ENCODE data around the gene CD93.

Gene CD93

GRCh38 chr20:23084845-23085365 lies 1.2 kb downstream of the CD93 start:
- H3K4me3 ChIP-seq (ENCODE audit: control insufficient read depth, low read depth, low read length): no peak overlapping the region
- TF ChIP-seq, protein P1, sequence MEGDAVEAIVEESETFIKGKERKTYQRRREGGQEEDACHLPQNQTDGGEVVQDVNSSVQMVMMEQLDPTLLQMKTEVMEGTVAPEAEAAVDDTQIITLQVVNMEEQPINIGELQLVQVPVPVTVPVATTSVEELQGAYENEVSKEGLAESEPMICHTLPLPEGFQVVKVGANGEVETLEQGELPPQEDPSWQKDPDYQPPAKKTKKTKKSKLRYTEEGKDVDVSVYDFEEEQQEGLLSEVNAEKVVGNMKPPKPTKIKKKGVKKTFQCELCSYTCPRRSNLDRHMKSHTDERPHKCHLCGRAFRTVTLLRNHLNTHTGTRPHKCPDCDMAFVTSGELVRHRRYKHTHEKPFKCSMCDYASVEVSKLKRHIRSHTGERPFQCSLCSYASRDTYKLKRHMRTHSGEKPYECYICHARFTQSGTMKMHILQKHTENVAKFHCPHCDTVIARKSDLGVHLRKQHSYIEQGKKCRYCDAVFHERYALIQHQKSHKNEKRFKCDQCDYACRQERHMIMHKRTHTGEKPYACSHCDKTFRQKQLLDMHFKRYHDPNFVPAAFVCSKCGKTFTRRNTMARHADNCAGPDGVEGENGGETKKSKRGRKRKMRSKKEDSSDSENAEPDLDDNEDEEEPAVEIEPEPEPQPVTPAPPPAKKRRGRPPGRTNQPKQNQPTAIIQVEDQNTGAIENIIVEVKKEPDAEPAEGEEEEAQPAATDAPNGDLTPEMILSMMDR (conservative IDR thresholded peaks at IDR 0.05; ENCODE audit: control insufficient read depth, insufficient read depth, low read depth, low read length): no peak
- no peak for DNase-seq (ENCODE audit: low read depth)

GRCh38 chr20:23084282-23084844 lies 1.8 kb downstream of the CD93 start:
- H3K4me3 ChIP-seq (ENCODE audit: control insufficient read depth, low read depth, low read length): no peak overlapping the region
- TF ChIP-seq, protein P1 (conservative IDR thresholded peaks at IDR 0.05; ENCODE audit: control insufficient read depth, insufficient read depth, low read depth, low read length): no peak
- no peak for DNase-seq (ENCODE audit: low read depth)

DNA sequence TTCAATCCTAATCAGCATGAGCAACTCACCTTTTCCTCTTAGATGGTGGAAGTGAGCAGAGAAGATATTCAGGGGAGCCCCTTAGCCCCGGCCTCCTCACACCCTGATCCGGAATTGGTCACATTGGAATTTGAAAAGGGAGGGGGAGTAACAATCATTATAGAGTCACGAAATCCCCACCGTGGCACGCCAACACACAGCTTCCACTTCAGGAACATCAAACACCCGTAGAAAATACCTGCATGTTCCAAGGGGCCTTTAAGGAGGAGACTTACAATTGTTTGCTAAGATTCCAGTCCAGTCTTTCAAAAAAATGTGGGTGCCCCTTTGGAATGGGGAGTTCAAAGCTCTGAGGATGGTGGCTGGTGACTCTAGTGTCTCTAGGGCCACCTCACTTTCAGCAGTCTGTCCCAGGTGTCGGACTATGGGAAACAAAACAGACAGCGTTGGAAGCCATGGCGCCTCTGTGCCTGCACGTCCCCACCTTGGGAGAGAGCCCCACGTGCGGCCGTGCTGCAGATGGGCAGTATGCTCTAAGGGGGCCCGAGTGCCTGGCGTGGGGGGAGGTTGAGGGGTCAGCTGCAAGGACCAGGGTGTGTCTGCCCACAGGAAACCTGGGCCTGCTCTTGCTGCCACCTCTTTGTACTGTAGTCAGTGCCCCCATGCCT lies 2.4 kb downstream of the CD93 start:
- TF ChIP-seq, protein P1 (conservative IDR thresholded peaks at IDR 0.05; ENCODE audit: control insufficient read depth, insufficient read depth, low read depth, low read length): no peak
- no peak for DNase-seq (ENCODE audit: low read depth)
- H3K4me3 ChIP-seq (ENCODE audit: control insufficient read depth, low read depth, low read length): no peak overlapping the region

GRCh38 chr20:23082846-23083552 lies 3.1 kb downstream of the CD93 start:
- DNase-seq (ENCODE audit: low read depth): no peak
- H3K4me3 ChIP-seq (ENCODE audit: control insufficient read depth, low read depth, low read length): no peak overlapping the region
- TF ChIP-seq, protein P1 (conservative IDR thresholded peaks at IDR 0.05; ENCODE audit: control insufficient read depth, insufficient read depth, low read depth, low read length): no peak

GRCh38 chr20:23081263-23081819 lies 4.8 kb downstream of the CD93 start:
- H3K4me3 ChIP-seq (ENCODE audit: control insufficient read depth, low read depth, low read length): no peak overlapping the region
- TF ChIP-seq, protein P1 (conservative IDR thresholded peaks at IDR 0.05; ENCODE audit: control insufficient read depth, insufficient read depth, low read depth, low read length): no peak
- DNase-seq (ENCODE audit: low read depth): no peak

- DNase-seq (ENCODE audit: low read depth): peak; percentile 11
- TF ChIP-seq, protein P1 (conservative IDR thresholded peaks at IDR 0.05; ENCODE audit: control insufficient read depth, insufficient read depth, low read depth, low read length): no peak
- no peak overlapping the region for H3K4me3 ChIP-seq (ENCODE audit: control insufficient read depth, low read depth, low read length)
Observed at GRCh38 chr20:23080521-23080920, 5.6 kb downstream of the CD93 start.

Measured in fibroblast of mammary gland (primary cell).